Suppressor macrophage treated with lipopolysaccharide for 4 hours (primary cell): ENCODE results near the gene MXI1.

ENCODE experiments used
- DNase-seq: peaks from one replicate; pipeline ENCODE4 v3.0.0-alpha.2; 2020

MXI1 gene

DNA sequence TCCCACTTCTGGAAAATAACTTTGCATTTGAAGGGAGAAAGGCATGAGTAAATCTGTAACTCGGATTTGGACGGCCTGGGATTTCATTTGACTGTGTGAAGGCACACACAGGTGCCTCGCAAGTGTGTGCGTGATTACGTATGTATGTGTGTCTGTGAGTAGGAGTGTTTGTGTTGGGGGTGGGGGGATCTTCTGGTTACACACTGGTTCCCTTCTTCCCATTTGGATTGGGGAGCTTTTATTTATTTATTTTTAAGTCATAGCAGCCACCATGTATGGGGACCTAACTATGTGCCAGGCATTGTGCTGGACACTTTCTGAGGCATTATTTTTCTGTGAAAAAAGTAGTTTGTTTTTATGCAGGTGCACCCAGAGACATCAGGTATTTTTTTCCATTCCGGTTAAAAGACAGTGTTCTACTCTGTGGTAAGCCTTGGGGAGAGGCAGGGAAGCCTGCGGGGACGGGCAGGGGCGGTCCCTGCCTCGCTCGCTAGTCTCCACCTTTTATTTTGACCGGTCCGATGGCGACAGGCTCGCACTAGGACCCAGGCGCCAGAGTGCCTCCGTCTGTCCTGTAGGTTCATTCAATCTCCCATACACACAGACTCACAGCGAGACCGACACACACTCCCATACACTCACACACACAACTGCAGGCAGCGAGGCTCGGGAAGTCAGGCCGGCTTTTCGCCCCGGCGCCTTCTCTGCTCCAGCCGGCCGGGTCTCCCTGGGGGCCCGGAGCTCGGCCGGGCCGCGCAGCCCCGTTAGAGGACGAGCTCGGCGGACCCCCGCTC lies at the start of gene MXI1:
TSS of gene MXI1 (plus strand) at position 595 of the 794 bp plus-strand sequence. CDS start 204 bp downstream, outside the sequence.
- DNase-seq, result peak; percentile 67

DNA sequence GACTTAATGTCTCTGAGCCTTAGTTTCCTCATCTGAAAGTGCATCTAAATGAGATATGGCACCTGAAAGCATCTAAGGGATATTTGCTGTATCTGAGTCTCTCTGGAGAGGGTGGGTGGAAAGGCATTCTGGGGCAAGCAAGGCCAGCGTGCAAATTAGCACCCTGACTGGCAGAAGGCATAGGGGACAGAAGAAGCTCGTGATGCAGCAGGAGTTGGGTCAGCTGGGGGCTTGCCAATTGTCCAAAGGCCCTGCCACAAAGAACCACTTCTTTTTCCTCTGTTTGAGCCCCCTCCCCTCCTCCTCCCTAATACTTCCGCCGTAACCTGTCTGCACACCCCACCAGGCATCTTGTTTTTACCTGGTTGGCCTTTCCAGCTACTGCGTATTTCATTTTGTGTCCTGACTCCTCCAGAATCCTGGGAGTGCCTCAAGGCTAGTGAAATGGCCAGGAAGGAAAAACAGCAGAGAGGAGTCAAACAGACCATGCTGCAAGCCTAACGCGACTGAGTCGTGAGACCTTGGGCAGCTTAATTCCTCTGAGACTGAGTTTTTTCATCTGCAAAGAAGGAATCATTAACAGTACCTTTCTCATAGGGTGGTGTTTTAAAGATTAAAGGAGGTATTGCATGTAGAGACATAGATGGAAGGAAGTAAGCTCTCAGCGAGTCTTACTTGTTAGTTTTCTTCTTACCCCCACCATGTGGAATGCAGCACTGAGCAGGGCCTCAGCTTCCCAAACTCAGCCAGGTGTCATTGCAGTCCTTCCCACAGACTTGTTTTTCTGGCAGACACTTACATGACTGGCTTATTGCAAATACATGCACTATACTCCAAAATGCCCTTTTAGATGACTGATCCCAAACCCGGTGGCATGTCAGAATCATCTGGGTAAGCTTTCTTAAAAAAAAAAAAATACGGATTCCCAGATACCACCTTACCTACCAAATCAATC lies 49.1 kb upstream of the MXI1 start:
- no peak for DNase-seq

DNA sequence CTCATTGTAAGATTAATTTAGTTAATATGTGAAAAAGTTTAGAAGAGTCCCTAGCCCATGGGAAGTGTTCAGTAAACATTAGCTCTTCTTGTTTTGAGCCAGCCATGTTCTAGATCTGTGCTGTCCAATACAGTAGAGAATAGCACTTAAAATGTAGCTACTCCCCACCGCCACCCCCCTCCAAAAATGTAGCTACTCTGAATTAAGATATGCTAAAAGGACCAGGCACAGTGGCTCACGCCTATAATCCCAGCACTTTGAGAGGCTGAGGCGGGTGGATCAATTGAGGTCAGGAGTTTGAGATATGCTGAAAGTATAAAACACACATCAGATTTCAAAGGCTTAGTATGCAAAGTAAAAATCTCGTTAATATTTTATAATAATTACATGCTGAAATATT lies 47.3 kb upstream of the MXI1 start:
- DNase-seq, result no peak

DNA sequence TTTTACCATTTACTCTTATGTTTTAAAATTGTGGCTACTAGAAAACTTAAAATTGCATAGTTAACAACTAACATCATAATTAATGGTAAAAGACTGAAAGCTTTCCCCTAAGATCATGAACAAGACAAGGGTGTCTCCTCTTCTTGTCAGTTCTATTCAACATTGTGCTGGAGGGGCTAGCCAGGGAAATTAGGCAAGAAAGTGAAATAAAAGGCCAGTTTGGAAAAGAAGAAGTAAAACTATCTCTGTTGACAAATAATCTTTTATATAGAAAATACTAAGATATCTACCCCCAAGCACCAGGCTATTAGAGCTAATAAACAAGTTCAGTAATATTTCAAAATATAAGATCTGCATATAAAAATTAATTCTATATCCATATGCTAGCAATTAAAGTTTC lies 46.9 kb upstream of the MXI1 start:
- peak; percentile 52 for DNase-seq

DNA sequence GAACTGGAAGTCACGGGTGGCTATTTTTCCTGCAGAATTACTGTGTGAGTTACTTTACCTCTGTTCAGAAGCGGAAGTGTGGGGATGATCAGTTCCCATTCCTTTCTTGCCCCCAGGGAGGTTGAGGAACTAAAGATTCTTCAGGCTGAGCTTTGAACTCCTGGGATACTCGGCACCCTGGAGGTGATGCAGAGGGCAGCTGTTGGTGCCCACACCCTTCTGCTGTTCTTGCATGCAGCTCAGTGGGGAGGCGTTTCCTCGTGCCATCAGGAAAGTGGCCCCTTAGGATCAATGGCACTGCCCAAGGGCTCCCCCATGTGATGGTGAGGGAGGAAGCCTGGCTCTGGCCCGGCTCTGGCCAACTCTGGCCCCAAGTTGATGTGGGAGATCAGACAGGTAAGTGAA lies 44.7 kb upstream of the MXI1 start:
- peak; percentile 49 for DNase-seq

DNA sequence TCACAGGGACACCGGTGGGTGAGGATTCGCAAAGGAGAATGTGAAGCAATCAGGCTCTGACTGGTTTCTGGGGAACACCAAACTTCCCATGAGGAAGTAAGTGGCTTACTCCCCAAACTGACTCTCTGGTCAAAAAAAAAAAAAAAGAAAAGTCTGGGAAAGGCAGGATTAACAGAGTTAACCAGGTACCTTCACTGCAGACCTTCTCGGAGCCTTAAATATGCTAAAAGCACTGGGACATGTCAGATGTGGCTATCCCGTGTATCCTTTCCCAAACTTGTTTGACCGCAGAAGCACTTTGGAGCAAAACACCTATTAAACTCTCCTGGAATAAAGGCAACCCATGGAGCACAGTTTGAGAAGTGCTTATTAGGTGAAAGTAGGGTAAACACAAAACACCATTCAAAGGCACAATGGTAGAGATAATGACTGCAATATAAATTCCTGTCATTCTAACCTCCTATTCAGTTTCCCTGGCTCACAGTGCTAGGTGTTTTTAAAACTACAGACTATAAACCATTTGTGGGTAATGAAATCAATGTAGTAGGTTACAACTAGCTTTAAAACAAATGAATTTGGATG lies 44.1 kb upstream of the MXI1 start:
- no peak for DNase-seq

DNA sequence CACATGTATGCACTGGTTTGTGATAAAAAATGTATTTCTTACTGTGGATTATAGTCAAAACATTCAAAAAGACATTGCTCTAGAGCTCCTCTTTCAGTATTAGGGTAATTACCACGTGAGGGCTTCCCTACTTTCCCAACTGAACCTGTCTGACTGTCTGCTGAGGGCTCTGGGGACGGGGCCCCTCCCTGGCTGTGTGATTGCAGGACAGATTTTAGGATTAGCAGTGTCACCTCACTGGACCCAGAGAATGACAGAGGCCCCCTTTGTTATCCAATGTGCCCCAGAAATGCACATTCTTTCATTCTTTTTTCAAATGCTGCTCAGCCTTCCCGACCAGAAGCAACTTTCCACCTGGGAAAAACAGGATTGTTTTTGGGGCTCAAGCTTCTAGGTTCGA lies 43.6 kb upstream of the MXI1 start:
- no peak for DNase-seq

DNA sequence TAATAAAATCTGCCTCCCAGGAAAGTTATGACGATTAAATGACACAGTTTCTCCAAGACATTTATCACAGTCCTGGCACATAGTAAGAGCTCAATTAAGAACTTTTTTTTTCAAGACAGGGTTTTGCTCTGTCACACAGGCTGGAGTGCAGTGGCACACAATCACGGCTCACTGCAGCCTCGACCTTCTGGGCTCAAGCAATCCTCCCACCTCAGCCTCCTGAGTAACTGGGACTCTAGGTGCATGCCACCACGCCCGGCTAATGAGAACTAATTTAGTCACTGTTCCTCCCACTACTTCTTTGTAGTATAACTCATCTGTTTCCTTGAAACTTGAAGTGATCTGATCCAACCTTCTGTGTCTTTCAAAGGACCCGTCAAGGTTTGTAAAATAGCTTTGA lies 42.2 kb upstream of the MXI1 start:
- no peak for DNase-seq

DNA sequence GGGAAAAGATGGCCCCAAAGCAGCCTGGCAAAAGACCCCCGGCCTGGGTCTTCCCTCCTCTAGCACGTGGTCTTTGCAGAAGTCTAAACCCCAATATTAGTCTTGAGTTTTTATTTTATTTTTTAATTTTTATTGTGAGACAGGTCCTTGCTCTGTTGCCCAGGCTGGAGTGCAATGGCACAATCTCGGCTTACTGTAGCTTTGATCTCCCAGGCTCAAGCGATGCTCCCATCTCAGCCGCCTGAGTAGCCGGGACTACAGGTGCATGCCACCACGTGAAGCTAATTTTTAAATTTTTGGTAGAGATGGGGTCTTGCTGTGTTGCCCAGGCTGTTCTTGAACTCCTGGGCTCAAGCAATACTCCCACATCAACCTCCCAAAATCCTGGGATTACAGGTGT lies 40.3 kb upstream of the MXI1 start:
- DNase-seq, result no peak

DNA sequence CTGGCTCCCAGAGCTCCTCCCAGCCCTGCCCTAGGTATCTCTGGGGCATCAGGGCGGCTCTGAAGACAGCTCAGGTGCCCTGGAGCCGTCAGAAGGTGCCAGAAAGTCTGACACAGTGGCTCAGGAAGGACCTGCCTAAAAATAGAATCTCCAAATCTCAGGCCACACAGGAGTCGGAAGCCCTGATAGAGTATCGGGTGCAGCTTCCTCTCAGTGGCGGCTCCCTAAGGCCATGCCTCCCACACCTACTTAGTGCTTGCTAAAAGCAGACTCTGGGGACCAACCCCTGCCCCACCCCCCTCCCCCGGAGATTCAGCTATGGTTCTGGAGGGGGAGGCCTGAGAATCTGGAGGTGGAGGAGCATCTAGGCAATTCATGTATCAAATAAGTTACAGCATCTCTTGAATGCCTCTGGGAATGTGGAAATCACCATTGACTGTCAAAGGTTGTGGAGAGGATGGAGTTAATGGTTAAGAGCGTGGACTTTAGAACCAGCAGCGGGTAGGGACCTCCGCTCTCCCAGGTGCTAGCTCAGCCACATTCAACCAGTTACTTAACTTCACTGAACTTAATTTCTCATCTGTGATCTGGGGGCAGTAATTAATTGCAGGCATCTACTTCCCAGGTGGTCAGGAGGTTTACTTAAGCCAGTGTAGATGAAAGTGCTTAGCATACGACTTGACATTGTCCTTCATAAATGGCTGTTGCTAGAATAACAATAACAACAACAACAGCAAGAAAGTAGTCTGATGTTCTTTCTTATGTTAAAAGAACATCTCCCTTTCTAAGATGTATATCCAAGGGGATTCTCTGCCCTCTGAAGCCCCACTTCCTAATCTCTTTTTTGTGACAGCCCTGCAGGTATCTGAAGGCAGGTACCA lies 38.6 kb upstream of the MXI1 start:
- no peak for DNase-seq

DNA sequence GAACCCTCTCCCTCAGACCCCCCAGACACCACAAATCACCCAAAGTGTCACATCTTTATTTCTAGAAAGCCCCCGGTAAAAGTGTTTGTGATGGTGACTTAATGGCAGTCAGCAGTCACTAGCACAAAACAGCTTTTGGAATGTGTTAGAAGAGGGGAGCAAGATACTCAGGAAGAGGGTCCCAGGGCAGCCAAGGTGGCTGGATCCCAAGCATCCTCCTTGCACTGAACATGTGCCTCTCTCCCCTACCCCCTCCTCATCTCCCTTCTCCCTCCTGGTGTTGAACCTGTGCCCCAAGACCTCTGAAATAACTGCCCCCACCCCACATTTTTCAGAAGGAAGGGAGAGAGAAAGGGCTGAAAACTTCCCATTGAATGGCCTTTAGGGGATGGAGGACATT lies 37.8 kb upstream of the MXI1 start:
- no peak for DNase-seq

DNA sequence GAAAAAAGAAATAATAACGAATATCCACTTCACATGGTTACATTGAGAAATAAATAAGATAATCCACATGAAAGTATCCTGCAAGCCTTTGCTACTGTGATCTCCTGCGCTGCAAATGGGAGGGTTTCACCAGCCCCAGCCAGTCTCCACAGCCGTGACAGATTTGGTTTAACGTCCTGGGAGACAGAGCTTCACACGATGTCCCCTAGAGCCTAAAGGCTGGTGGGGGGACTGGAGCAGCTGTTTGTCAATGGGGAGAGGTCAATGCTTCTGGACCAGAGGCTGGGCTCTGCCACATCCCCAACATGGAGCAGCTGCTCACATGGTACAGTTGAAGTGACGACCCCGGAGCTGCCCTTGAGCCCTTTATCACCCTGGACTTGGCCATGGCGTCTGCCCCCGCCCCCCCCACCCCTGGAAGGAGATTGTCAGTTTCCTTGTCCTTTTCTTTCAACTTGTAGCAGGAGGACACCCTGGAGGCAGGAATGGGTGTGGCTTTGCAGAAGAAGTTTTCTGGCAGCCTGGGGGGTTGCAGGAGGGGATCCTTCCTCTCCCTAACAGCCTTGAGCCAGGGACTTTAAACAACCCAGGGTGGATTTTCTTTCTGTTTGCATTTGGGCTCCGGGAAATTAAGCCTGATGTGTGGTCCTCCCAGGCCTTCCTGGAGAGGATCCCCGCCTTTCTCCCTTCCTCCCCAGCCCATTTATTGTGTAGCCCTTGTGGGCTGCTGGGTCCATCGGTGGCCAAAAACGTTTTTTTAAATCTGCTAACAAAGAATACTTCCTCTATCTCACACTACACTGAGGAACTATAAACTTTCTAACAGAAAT lies 37.0 kb upstream of the MXI1 start:
- DNase-seq, result peak; percentile 22

DNA sequence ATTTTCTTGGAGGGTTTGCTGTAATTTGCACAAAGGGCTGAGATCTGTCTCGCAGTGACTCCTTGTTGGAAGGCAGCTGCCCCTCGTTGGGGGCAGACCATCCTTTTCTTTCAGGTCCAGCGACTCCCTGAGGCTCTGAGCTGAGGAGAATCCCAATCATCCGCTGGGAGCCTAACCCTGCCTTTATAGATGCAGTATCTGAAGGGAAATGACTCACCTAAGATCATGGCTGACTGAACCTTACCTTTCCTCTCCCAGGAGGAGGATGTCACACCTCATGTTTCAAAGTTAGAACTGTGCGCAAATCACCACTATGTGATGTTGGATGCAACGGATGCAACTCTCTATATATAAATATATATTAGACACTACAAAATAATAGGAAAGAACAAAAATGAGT lies 36.4 kb upstream of the MXI1 start:
- DNase-seq, result no peak

DNA sequence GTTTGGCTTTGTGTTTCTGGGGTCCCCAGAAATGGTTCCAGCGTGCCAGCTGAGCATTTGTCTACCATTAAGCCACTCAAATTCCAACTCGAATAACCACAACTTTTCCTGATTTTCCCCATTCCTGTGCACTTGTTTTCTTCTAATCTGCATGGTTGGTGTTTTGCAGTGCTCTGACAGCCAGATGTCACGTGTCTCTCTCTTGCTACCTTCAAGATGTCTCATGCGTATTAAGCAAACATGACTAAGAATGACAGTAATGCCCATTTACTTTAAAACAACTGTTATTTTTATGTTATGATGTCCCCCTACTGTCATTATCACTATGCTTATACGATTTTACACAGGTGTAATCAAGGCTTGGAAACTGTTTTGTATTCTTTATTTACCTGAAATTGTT lies 35.2 kb upstream of the MXI1 start:
- no peak for DNase-seq

DNA sequence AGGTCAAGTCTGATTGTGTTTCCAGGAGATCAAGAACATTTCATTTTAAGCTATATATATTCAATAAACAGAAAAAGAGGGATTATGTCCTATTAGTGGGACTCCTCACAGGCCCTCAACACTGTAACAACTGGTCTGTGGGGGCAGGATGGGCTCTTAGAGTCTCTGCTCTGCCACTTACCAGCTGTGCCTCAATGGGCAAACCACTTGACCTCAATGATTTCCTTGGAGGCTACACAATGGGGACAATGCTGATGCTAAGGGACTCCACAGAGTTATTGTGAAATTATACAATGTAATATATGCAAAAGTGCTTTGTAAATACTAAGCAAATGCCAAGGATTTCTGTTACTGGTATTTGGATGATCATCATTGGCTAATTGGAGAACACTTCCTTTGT lies 33.2 kb upstream of the MXI1 start:
- no peak for DNase-seq

DNA sequence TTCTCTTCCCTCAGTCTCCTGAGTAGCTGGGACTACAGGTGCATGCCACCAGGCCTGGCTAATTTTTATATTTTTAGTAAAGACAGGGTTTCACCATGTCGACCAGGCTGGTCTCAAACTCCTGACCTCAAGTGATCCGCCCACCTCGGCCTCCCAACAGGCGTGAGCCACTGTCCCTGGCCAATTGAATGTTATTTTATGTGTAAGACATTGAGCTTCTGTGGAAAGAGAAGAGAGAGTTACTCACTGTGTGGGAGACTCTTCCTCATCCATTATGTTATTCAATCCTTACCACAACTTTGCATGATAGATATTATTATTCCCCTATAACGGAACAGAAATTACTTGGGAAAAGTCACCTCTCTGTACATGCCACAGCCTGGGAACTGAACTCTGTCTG lies 32.6 kb upstream of the MXI1 start:
- DNase-seq, result peak; percentile 38

DNA sequence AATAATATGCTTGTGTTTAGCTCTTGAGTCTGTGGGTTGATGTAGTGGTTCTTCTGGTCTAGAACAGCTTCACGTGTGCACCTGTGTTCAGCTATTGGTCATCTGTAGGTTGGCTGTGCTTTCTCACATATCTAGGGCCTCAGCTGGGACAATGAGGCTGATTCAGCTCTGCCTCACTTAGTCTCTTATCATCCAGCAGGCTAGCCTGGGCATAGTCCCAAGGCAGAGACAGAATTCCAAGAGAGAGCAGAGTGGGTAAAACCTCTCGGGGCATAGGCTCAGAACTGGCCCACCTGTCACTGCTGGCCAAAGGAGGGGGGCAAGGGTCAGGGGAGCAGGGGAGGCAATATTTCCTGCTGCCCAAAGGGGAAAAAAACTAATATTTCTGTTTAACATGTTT lies 32.0 kb upstream of the MXI1 start:
- no peak for DNase-seq

DNA sequence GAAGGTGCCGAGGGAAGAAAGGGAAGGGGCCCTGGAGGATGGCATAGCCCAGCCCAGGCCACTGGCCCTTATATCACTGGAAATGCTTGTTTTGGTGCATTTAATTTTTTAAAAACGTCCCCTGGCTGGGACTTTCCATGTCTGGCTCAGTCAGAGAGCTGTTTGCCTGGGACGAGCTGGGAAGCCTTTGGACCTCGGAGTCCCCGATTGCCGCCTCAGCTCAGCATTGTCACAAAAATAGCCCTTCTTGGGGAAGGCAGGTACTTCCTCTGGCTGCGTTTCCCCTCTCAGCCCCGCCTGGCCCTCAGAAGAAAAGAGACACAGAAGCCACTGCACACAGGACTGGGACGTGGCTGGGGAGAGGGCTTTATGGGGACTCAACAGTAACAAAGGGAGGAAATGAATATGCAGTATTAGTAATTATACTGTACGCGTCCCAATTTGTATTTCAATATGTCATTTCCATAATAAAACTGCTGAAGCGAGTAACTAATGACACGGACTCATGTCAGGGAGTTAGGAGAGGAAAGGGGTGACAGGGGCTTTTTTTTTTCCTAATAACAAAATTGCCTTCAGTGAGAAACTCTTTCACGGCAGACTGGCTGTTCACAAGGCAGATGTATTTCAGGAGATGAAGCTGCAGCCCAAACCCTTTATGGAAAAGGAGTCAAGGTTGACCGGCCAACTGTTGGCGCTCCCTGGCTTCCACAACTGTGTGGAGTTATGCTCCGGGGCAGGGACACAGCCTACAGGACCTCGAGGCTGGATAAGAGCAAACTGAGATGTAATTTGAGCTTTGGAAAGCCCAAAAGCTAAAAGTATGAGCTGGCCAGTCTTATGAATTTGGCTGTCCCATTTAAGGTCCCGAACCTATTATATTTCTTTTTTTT lies 31.0 kb upstream of the MXI1 start:
- no peak for DNase-seq

DNA sequence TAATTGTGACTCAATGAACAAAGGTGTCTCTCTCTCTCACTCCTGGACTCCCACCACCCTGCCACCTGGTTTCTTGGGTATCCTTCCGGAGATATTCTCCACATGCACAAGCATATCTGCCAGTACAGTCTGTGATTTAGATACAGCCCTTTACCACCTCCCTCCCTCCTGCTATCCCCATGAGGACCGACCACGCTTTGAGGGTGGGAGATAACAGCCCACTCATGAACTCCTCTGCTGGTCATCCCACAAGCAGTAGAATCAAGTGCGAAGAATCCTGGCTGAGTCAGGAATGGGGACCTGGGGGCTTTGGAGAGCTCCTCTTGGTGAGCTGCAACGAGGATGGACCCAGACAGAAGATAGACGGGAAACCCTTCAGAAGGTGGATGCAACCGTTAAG lies 28.2 kb upstream of the MXI1 start:
- DNase-seq, result no peak

DNA sequence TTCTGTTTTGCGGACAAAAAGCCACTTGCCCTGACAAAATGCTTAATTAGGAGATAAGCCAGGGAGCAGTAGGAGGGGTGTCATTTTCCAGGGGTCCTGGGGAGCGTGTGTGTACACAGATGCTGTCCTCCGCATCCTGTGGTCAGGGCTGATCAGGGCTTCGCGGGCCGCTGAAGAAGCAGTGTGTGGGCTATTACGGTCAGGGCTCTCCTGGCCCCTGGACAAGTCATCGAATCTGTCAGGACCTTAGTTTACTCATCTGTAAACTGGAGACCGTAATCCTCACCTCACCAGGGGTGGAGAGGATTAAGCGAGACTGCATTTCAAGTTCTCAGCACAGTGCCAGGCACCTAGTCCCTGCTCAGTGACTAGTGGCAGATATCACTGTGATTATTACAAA lies 26.0 kb upstream of the MXI1 start:
- no peak for DNase-seq

DNA sequence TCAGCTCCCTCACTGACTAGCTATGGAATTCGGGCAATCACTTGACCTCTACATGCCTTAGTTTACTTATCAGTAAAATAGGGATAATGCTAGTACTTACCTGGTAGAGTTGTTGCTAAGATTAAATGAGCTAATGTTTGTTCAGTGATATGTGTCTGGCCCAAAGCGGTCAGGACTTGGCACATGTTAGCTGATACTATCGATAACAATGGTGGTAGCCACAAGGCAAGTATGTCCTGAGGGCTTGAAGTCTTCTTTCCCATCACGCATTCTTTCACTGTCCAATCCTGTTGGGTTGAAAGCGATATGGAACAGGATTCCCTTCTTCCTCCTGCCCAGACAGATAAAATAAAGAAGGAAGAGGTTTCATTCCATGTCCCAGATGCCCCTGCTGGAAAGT lies 25.5 kb upstream of the MXI1 start:
- no peak for DNase-seq
